Chondrocyte (in vitro differentiated cells): ENCODE data around the gene HTR6. TPM values are rescaled to one million over a fixed set of nuclear protein-coding genes. Genes with fewer than 3 reads are reported as not detected.

ENCODE experiments used
- DNase-seq: peaks from one replicate; pipeline ENCODE4 v3.0.0; 2021; ENCODE audit warnings: mixed read lengths, low spot score
- H3K27ac Mint-ChIP-seq: one replicate; pipeline ENCODE4 v1.8.0; 2021; ENCODE audit warnings: mild to moderate bottlenecking, moderate library complexity, mixed read lengths; ENCODE audit not compliant: unreplicated experiment
- H3K27me3 Mint-ChIP-seq: 2 replicates; pipeline ENCODE4 v1.8.0; 2021; ENCODE audit warnings: low read depth, mixed read lengths
- H3K36me3 Mint-ChIP-seq: 2 replicates; pipeline ENCODE4 v1.8.0; 2021; ENCODE audit warnings: low read depth, mixed read lengths
- H3K4me1 Mint-ChIP-seq: 2 replicates; pipeline ENCODE4 v1.8.0; 2021; ENCODE audit warnings: low read depth, mild to moderate bottlenecking, mixed read lengths
- H3K4me3 Mint-ChIP-seq: one replicate; pipeline ENCODE4 v1.8.0; 2021; ENCODE audit warnings: mild to moderate bottlenecking, moderate library complexity, mixed read lengths; ENCODE audit not compliant: unreplicated experiment
- H3K9me3 Mint-ChIP-seq: 2 replicates; pipeline ENCODE4 v1.8.0; 2021; ENCODE audit warnings: low read depth, mixed read lengths
- long read RNA-seq: library from polyadenylated mRNA; stranded (forward); transcript quantifications from one replicate; pipeline ENCODE4 v2.0.0, GENCODE V29; 2021
- total RNA-seq: library from RNA; stranded (reverse); gene quantifications from 3 replicates; pipeline ENCODE4 v1.2.1, GENCODE V29; 2021
- TF ChIP-seq, protein P1 (sequence below): fragments of 200-600 bp; sonication (generic); IDR thresholded peaks from 2 replicates; pipeline ENCODE4 v1.5.0; 2021; ENCODE audit warnings: antibody characterized with exemption, mild to moderate bottlenecking, moderate library complexity

HTR6 gene
- total RNA-seq = not detected in 3 replicates
- long read RNA-seq = 0 reads

DNA sequence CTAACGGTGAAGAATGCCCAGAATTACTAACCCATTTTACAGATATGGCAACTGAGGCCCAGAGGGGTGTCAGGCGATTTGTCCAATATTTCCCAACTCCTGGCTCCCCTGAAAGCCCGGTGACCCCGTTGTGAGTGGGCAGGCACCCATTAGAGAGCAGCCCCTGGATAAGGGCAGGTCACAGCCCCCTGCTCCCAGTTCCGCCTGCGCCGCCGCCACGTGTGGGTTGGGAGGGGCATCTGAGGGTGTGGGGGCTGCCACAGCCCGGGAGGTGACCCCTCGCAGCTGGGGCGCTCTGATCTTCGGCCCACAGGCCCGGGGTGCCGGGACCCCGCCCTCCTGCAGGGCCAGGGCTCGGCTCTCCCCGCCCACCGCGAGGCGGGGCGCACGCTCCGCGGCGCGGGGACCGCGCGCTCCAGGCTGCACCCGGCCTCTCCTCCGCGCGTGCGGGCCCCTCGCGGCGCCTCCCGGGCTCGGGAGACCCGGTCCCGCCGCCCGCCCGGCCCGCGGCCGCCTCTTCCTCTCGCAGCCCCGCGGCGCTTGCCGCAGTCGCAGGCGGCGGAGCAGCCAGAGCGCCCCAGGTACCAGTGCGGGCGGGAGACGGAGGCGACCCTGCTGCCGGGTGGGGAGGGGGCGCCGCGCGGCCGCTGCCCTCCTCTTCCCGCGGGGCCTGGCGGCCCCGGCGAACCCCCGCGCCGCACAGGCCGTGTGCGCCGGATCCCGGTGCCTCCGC lies at the start of gene HTR6:
Gene HTR6 (plus strand): TSS at position 423 of the 733 bp plus-strand sequence. CDS start 879 bp downstream, outside the sequence.
- no peaks in the 10 kb centered on the region for H3K36me3 Mint-ChIP-seq
- no peak for DNase-seq

DNA sequence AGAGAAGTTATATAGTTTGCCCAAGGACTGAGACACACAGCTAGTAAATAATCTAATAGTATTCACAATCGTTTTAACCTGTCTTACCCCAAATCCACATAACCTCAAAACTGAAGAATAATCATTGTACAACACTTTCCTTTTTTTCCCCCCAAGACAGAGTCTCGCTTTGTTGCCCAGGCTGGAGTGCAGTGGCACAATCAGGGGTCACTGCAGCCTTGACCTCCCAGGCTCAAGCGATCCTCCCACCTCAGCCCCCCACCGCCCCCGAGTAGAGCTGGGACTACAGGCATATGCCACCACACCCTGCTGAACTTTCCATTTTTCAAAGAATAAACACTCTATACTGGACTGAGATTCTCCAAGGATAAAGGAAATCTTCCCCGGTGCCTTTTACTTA lies 49.2 kb upstream of the HTR6 start:
- peak overlapping the region; percentile 14 for H3K27ac Mint-ChIP-seq
- TF ChIP-seq, protein P1, sequence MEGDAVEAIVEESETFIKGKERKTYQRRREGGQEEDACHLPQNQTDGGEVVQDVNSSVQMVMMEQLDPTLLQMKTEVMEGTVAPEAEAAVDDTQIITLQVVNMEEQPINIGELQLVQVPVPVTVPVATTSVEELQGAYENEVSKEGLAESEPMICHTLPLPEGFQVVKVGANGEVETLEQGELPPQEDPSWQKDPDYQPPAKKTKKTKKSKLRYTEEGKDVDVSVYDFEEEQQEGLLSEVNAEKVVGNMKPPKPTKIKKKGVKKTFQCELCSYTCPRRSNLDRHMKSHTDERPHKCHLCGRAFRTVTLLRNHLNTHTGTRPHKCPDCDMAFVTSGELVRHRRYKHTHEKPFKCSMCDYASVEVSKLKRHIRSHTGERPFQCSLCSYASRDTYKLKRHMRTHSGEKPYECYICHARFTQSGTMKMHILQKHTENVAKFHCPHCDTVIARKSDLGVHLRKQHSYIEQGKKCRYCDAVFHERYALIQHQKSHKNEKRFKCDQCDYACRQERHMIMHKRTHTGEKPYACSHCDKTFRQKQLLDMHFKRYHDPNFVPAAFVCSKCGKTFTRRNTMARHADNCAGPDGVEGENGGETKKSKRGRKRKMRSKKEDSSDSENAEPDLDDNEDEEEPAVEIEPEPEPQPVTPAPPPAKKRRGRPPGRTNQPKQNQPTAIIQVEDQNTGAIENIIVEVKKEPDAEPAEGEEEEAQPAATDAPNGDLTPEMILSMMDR = no peak
- no peaks in the 10 kb centered on the region for H3K9me3 Mint-ChIP-seq
- H3K4me3 Mint-ChIP-seq = no peak overlapping the region
- H3K4me1 Mint-ChIP-seq = peaks cover 57% of the 10 kb centered on the region
- DNase-seq = no peak
- no peaks in the 10 kb centered on the region for H3K27me3 Mint-ChIP-seq
- H3K36me3 Mint-ChIP-seq = peaks cover 5% of the 10 kb centered on the region

More for the DNA sequence above, at the start of gene HTR6:
- Mint-ChIP-seq H3K4me3 (peak within 1 kb of the TSS; percentile 54), H3K9me3 (no peaks in the 10 kb centered on the region), H3K27ac (no peak within 1 kb of the TSS), H3K4me1 (peaks cover 9% of the 10 kb centered on the region), H3K27me3 (peaks cover 43% of the 10 kb centered on the region)
- TF ChIP-seq, protein P1 = no peak

DNA sequence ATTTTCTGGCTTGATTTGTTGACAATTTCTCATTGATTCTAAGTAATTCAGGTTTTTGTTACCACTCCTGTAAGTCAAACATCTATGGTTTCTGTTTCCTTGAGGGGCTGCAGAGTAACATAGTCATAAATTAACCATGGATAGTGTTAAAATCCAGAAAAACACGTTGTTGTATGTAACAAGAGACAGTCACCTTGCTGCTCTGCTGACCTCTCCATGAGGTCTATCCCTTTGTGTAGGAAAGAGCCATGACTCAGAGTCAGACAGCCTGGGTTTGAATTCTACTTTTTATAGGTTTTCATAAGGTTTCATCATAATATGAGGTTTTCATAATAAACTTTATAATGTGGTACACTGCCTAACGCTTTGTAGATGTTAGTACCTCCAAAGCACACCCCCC lies 48.2 kb upstream of the HTR6 start:
- no peak for DNase-seq
- Mint-ChIP-seq H3K4me3 (no peak overlapping the region), H3K27me3 (no peaks in the 10 kb centered on the region), H3K9me3 (no peaks in the 10 kb centered on the region), H3K27ac (peak overlapping the region; percentile 87), H3K4me1 (peaks cover 65% of the 10 kb centered on the region), H3K36me3 (peaks cover 5% of the 10 kb centered on the region)
- TF ChIP-seq, protein P1 = no peak

DNA sequence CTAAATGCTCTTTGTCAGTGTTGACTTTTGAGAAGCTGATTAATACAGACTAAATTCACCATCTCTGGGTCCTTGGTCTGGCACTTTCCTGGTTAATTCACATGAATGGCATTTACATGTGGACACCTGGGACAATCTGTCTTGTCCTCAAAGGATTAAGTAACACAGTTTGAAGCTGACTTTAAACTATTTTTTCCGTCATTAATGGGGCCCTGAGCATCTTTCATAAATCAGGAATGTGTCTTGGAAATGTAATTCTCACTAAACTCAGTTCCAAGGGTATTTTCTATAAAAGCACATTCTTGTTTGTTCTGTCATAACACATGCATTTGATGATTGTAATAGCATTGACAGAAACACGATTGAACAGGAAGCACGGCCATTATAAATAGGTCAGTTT lies 47.3 kb upstream of the HTR6 start:
- H3K27me3 Mint-ChIP-seq = no peaks in the 10 kb centered on the region
- DNase-seq = no peak
- peak overlapping the region; percentile 87 for H3K27ac Mint-ChIP-seq
- H3K9me3 Mint-ChIP-seq = no peaks in the 10 kb centered on the region
- TF ChIP-seq, protein P1 = no peak
- peaks cover 74% of the 10 kb centered on the region for H3K4me1 Mint-ChIP-seq
- H3K36me3 Mint-ChIP-seq = peaks cover 5% of the 10 kb centered on the region
- no peak overlapping the region for H3K4me3 Mint-ChIP-seq

DNA sequence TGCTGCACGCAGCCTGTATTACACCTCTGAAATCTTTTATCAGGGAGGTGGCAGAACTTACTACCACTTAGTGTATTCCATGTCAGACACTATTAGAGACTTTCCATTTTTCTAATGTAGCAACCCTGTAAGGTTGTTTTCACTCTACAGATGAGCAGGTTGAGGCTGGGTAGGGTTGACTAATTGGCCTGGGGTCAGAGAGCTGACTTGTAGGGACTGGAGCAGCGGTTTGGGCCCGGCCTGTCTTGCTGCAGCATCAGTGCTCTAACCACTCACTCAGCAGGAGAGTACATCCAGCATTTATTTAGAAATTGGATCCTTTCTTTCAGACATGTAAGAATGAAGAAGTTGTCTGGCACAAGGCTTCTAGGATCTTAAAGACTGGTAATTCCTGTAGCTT lies 46.2 kb upstream of the HTR6 start:
- H3K27me3 Mint-ChIP-seq = no peaks in the 10 kb centered on the region
- peak overlapping the region; percentile 82 for H3K27ac Mint-ChIP-seq
- H3K36me3 Mint-ChIP-seq = peaks cover 6% of the 10 kb centered on the region
- no peak for DNase-seq
- no peaks in the 10 kb centered on the region for H3K9me3 Mint-ChIP-seq
- peaks cover 80% of the 10 kb centered on the region for H3K4me1 Mint-ChIP-seq
- TF ChIP-seq, protein P1 = no peak
- no peak overlapping the region for H3K4me3 Mint-ChIP-seq
